ENCODE results near the gene CHST3.
"Not testable (repeated sequence)": the region's sequence is repeated elsewhere in the genome, so short reads cannot be mapped to it uniquely, and the experiment has no call there.

Gene CHST3

GRCh38 chr10:71952745-71953144 is 11.4 kb upstream of the CHST3 start:
- DNase-seq, result no peak

- no peak for DNase-seq
Observed at GRCh38 chr10:71957546-71958275, 6.5 kb upstream of the CHST3 start.

GRCh38 chr10:71959526-71959925 is 4.7 kb upstream of the CHST3 start:
- DNase-seq, result no peak

- DNase-seq, result no peak
Observed at GRCh38 chr10:71961831-71962230, 2.4 kb upstream of the CHST3 start.

- DNase-seq, result no peak
Observed at GRCh38 chr10:71962901-71963300, 1.3 kb upstream of the CHST3 start.

- no peak for DNase-seq
Observed at GRCh38 chr10:71963351-71964097, 671 bp upstream of the CHST3 start.

- no peak for DNase-seq
Observed at GRCh38 chr10:71964743-71965515, 734 bp downstream of the CHST3 start.

- DNase-seq, result no peak
Observed at GRCh38 chr10:71965623-71966022, 1.4 kb downstream of the CHST3 start.

GRCh38 chr10:71966046-71967004 is 2.1 kb downstream of the CHST3 start:
- DNase-seq, result no peak

- DNase-seq, result not testable (repeated sequence)
Observed at GRCh38 chr10:71967958-71968357, 3.8 kb downstream of the CHST3 start.

- DNase-seq, result no peak
Observed at GRCh38 chr10:71968553-71969474, 4.6 kb downstream of the CHST3 start.

- no peak for DNase-seq
Observed at GRCh38 chr10:71969929-71970328, 5.7 kb downstream of the CHST3 start.

GRCh38 chr10:71970331-71970730 is 6.1 kb downstream of the CHST3 start:
- no peak for DNase-seq

- DNase-seq, result no peak
Observed at GRCh38 chr10:71970869-71971268, 6.7 kb downstream of the CHST3 start.

- DNase-seq, result no peak
Observed at GRCh38 chr10:71971311-71971731, 7.1 kb downstream of the CHST3 start.

GRCh38 chr10:71971769-71972555 is 7.8 kb downstream of the CHST3 start:
- DNase-seq, result no peak

- DNase-seq, result no peak
Observed at GRCh38 chr10:71972746-71973695, 8.8 kb downstream of the CHST3 start.

GRCh38 chr10:71973777-71974488 is 9.7 kb downstream of the CHST3 start:
- no peak for DNase-seq
